ENCODE data around the gene PSMA6.

- TF ChIP-seq CTCF (IDR thresholded peaks at IDR 0.05; ENCODE audit: insufficient read depth, low read depth, low read length) (no peak), EZH2 (IDR thresholded peaks at IDR 0.05; ENCODE audit: insufficient read depth, low read length) (no peak)
Measured at GRCh38 chr14:35303149-35303935, 11.2 kb downstream of the PSMA6 start.
